ENCODE data around the gene NXNL1.

The NXNL1 gene

DNA sequence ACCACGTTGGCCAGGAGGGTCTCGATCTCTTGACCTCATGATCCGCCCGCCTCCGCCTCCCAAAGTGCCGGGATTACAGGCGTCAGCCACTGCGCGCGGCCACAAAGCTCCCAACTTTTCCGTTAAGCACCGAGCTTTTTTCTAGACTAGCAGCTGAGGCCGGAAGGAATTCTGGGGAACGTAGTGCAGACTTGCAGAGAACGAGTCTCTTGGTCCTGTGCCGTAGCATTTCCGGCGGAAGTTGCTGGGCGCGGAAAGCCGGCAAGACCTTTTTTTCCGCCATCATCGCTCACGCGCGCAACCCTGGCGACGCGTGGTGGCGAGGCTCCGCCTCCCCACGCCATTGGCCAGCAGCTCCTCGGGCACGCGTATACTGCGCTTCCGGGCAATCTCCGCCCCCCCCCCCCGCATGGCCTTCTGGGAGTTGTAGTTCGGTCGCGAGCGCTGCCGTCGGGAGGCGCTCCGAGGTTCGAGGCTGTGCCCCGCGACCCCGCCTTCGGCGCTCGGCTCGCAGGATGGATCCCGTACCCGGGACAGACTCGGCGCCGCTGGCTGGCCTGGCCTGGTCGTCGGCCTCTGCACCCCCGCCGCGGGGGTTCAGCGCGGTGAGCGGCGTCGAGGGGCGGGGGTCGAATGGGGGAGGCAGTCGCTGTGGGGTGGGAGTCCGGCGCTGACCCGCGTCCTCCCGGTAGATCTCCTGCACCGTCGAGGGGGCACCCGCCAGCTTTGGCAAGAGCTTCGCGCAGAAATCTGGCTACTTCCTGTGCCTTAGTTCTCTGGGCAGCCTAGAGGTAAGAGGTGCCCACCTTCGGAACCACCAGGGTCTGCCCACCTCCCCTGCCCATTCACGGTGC, 40.9 kb downstream of the NXNL1 start, which contains the start of gene MVB12A:
MVB12A (plus strand) TSS at position 427 of the 854 bp plus-strand sequence; CDS start at position 516, 89 bp downstream.
- TF ChIP-seq ZFX (IDR thresholded peaks at IDR 0.05), result no peak
- TF ChIP-seq, protein P1, sequence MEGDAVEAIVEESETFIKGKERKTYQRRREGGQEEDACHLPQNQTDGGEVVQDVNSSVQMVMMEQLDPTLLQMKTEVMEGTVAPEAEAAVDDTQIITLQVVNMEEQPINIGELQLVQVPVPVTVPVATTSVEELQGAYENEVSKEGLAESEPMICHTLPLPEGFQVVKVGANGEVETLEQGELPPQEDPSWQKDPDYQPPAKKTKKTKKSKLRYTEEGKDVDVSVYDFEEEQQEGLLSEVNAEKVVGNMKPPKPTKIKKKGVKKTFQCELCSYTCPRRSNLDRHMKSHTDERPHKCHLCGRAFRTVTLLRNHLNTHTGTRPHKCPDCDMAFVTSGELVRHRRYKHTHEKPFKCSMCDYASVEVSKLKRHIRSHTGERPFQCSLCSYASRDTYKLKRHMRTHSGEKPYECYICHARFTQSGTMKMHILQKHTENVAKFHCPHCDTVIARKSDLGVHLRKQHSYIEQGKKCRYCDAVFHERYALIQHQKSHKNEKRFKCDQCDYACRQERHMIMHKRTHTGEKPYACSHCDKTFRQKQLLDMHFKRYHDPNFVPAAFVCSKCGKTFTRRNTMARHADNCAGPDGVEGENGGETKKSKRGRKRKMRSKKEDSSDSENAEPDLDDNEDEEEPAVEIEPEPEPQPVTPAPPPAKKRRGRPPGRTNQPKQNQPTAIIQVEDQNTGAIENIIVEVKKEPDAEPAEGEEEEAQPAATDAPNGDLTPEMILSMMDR (conservative IDR thresholded peaks at IDR 0.05), result no peak
- H3K27ac ChIP-seq, result peak within 1 kb of the TSS; percentile 72

DNA sequence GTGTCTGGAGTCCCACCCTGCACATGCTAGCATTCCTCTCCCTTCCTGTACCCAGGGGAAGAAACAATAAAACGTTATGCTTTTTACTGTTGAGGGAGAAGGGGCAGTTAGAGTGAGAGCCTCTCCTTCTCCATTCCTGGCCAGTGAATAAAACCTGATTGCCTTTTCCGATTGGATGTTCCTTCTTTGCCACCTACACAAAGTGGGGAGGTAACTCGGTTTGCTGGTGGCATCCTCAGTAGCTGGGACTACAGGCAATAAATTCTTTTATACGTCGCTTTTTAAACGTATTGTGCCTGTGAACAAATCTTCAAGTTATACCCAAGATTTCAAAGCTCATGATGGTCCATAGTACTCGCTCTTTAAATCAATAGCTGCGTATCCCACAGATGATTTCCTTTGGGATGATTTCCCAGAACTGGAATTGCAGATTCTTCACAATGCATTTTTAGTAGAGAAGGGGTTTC, 41.5 kb downstream of the NXNL1 start:
- peak overlapping the region; percentile 72 for H3K27ac ChIP-seq
- TF ChIP-seq, protein P1 (conservative IDR thresholded peaks at IDR 0.05), result no peak
- no peak for TF ChIP-seq ZFX (IDR thresholded peaks at IDR 0.05)

DNA sequence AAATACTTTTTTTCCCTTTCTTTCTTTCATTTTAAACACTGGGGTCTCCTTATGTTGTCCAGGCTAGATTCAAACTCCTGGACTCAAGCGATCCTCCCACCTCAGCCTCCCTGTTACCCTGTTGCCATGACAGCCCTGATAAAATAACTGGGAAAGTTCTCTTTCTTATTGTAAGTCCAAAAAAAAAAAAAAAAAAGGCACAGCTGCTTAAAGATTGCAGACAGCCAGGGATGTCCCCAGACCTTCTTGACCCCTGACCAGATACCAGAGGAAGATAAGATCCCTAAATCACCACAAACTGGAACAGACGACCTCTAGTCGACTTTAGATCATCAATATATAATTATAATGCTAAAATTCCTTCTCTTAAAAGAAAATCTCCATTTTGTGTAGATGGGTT, 42.0 kb downstream of the NXNL1 start:
- H3K27ac ChIP-seq, result peak overlapping the region; percentile 72; the same call in 1 of the 2 replicates
- TF ChIP-seq, protein P1 (conservative IDR thresholded peaks at IDR 0.05), result no peak
- TF ChIP-seq ZFX (IDR thresholded peaks at IDR 0.05), result no peak

DNA sequence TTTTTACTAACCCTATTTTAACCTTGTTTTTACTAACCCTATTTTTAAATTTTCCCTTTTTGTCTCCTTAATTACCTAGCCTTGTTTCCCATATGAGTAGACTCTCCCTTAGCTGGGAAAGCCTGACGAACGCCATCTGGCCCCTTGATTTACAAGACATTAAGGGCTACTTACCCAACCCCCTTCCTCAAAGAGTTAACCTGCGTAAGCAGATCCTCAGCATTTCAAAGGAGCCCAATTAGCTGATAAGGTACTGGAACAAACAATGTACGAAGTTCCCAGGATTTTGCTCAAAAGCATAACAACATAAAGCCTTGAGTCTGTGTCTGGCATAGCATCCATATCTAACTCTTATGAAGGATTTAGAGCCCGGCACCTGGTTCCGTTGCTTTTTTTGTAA, 45.6 kb downstream of the NXNL1 start:
- TF ChIP-seq ZFX (IDR thresholded peaks at IDR 0.05), result no peak
- H3K27ac ChIP-seq, result no peak overlapping the region

DNA sequence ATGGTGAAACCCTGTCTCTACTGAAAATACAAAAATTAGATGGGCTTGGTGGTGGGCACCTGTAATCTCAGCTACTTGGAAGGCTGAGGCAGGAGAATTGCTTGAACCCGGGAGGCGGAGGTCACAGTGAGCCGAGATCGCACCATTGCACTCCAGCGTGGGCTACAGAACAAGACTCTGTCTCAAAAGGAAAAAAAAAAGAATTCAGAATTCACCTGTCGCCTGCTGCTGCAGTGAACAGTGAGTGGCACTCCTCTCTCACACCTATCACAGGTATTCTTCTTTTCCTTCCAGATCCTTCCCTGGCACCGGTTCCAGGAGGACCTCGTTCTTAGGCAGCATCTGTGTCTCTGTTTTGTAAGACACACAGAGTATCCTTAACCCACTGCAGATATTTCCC, 46.6 kb downstream of the NXNL1 start:
- no peak for TF ChIP-seq ZFX (IDR thresholded peaks at IDR 0.05)
- TF ChIP-seq, protein P1 (conservative IDR thresholded peaks at IDR 0.05), result no peak
- H3K27ac ChIP-seq, result no peak overlapping the region

DNA sequence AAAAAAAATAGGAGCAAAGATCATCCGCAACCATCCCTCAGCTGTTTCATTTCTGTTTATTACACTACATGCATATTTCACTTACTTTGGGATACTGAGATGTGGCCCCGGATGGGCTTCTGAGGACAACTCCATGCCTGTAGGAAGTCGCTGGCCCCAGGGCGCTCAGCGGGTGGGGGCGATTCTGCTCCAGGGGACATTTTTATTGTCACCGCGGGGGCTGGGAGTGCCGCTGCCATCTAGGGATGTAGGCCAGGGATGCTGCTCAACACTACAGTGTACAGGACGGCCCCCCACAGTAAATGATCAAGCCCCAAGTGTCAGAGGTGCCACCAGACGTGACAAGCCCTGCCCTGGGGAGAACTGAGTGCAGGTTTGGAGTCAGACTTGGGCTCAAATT, 48.9 kb downstream of the NXNL1 start:
- no peak overlapping the region for H3K27ac ChIP-seq
- TF ChIP-seq, protein P1 (conservative IDR thresholded peaks at IDR 0.05), result no peak
- TF ChIP-seq ZFX (IDR thresholded peaks at IDR 0.05), result no peak

DNA sequence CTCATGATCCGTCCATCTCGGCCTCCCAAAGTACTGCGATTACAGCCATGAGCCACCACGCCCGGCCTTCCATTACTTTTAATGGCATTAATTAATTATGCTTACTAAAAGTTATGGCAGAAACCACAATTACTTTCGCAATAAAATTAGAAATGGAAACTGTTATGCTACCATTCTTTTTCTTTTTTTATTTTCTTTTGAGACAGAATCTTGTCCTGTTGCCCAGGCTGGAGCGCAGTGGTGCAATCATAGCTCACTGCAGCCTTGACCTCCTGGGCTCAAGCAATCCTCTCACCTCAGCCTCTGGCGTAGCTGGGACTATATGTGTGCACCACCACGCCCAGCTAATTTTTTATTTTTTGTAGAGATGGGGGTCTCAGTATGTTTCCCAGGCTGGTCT, 50.7 kb downstream of the NXNL1 start:
- H3K27ac ChIP-seq, result no peak overlapping the region
- no peak for TF ChIP-seq ZFX (IDR thresholded peaks at IDR 0.05)
- TF ChIP-seq, protein P1 (conservative IDR thresholded peaks at IDR 0.05), result no peak

DNA sequence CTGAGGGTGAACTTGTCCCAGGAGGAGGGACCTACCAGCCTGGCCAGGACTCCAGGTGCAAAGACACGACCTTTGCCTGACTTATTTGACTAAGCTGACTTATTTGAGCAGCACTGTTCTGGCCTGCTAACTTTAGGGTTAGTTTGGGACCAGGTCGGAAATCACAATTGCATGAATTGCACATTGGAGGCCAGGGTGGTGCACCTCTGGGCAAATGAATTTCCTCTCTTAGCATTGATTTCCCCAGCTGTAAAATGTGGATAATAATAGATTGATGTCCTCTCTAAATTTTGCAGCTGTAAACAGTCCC, 53.9 kb downstream of the NXNL1 start:
- TF ChIP-seq, protein P1 (conservative IDR thresholded peaks at IDR 0.05), result no peak
- no peak for TF ChIP-seq ZFX (IDR thresholded peaks at IDR 0.05)
- H3K27ac ChIP-seq, result no peak overlapping the region

Data from C4-2B (cell line).